HepG2 (cell line): ENCODE results near the gene YBX2. TPM values are rescaled to one million over a fixed set of nuclear protein-coding genes. Genes with fewer than 3 reads are reported as not detected.
A peak's percentile ranks its signal among the peaks of the same experiment; 100 is the strongest.

Source experiments
- ASH2L ChIP-seq: fragments of 300-600, 200-600 bp; sonication (generic); IDR thresholded peaks from 2 replicates; pipeline ENCODE4 v1.7.0; 2017; ENCODE audit warnings: low read depth, mild to moderate bottlenecking, moderate library complexity, mixed read lengths, low read length; ENCODE audit not compliant: insufficient read length
- FOXP4 ChIP-seq: sonication (generic); formaldehyde crosslinking; IDR thresholded peaks from 2 replicates; pipeline ENCODE4 v1.4.0; 2020; ENCODE audit warnings: missing genetic modification reagents
- GMEB1 ChIP-seq: sonication (generic); formaldehyde crosslinking; IDR thresholded peaks from 2 replicates; pipeline ENCODE4 v1.5.1; 2020; ENCODE audit warnings: missing genetic modification reagents, mild to moderate bottlenecking, borderline replicate concordance
- MEIS2 ChIP-seq: sonication (generic); formaldehyde crosslinking; IDR thresholded peaks from 2 replicates; pipeline ENCODE4 v1.9.0; 2021; ENCODE audit warnings: mild to moderate bottlenecking, missing genetic modification reagents
- MXI1 ChIP-seq: IDR thresholded peaks from 3 replicates; pipeline ENCODE4 v1.6.1; 2012; ENCODE audit warnings: low read depth, low read length, inconsistent platforms, borderline replicate concordance
- NFKBIZ ChIP-seq: IDR thresholded peaks from 2 replicates; pipeline ENCODE4 v1.6.1; 2018; ENCODE audit warnings: missing genetic modification reagents, missing compliant biosample characterization
- NFYB ChIP-seq: sonication (generic); formaldehyde crosslinking; IDR thresholded peaks from 2 replicates; pipeline ENCODE4 v1.4.0; 2020; ENCODE audit warnings: missing genetic modification reagents
- NFYC ChIP-seq: IDR thresholded peaks from 2 replicates; pipeline ENCODE4 v1.6.1; 2016; ENCODE audit warnings: missing genetic modification reagents, missing compliant biosample characterization
- NPAS2 ChIP-seq: sonication (generic); formaldehyde crosslinking; IDR thresholded peaks from 2 replicates; pipeline ENCODE4 v1.8.0; 2022; ENCODE audit warnings: mild to moderate bottlenecking, missing genetic modification reagents, borderline replicate concordance
- NR1H2 ChIP-seq: sonication (generic); formaldehyde crosslinking; IDR thresholded peaks from 2 replicates; pipeline ENCODE4 v1.8.1; 2022; ENCODE audit warnings: low read depth, missing genetic modification reagents, borderline replicate concordance
- PATZ1 ChIP-seq: sonication (generic); formaldehyde crosslinking; IDR thresholded peaks from 2 replicates; pipeline ENCODE4 v1.4.0; 2020; ENCODE audit warnings: missing genetic modification reagents
- SAP130 ChIP-seq: IDR thresholded peaks from 2 replicates; pipeline ENCODE4 v1.6.1; 2016; ENCODE audit warnings: low read depth
- ZFAT ChIP-seq: sonication (generic); formaldehyde crosslinking; conservative IDR thresholded peaks from 2 replicates; pipeline ENCODE4 v1.8.1; 2023; ENCODE audit warnings: missing genetic modification reagents, inconsistent platforms
- ZFP82 ChIP-seq: sonication (generic); formaldehyde crosslinking; IDR thresholded peaks from 2 replicates; pipeline ENCODE4 v1.5.1; 2020; ENCODE audit warnings: mild to moderate bottlenecking, missing genetic modification reagents, borderline replicate concordance
- ZNF263 ChIP-seq: sonication (generic); formaldehyde crosslinking; IDR thresholded peaks from 2 replicates; pipeline ENCODE4 v1.4.0; 2020; ENCODE audit warnings: missing genetic modification reagents
- ZNF513 ChIP-seq: sonication (generic); formaldehyde crosslinking; conservative IDR thresholded peaks from 2 replicates; pipeline ENCODE4 v1.5.0; 2020; ENCODE audit warnings: missing genetic modification reagents
- ZNF572 ChIP-seq: sonication (generic); formaldehyde crosslinking; IDR thresholded peaks from 2 replicates; pipeline ENCODE4 v1.5.1; 2020; ENCODE audit warnings: mild to moderate bottlenecking, missing genetic modification reagents
- ZNF776 ChIP-seq: sonication (generic); formaldehyde crosslinking; IDR thresholded peaks from 2 replicates; pipeline ENCODE4 v1.4.0; 2020; ENCODE audit warnings: mild to moderate bottlenecking, missing genetic modification reagents
- ZNF784 ChIP-seq: sonication (generic); formaldehyde crosslinking; IDR thresholded peaks from 2 replicates; pipeline ENCODE4 v1.5.1; 2020; ENCODE audit warnings: missing genetic modification reagents, mild to moderate bottlenecking, borderline replicate concordance
- ZNF83 ChIP-seq: sonication (generic); formaldehyde crosslinking; IDR thresholded peaks from 2 replicates; pipeline ENCODE4 v1.4.0; 2020; ENCODE audit warnings: missing genetic modification reagents, mild to moderate bottlenecking, borderline replicate concordance
- ZSCAN29 ChIP-seq: sonication (generic); formaldehyde crosslinking; conservative IDR thresholded peaks from 2 replicates; pipeline ENCODE4 v1.4.0; 2020; ENCODE audit warnings: mild to moderate bottlenecking, missing genetic modification reagents
- polyA plus RNA-seq, 8 experiments: library from polyadenylated mRNA; depleted of rRNA in 3 of 8; stranded (reverse) in 7 of 8; unstranded in 1 of 8; fragments of >200 nt; fragmentation: Illumina TruSeq in 4 of 8; extraction: Trizol in 4 of 8; gene quantifications; 2 replicates each; pipeline versions ENCODE4 v1.2.1 to v1.2.3, GENCODE V29; 2011 to 2016; ENCODE audit warnings: low read depth in 4 of 8, missing spikeins in 1 of 8, mixed read lengths in 1 of 8; ENCODE audit not compliant: insufficient read depth in 1 of 8
- total RNA-seq, 5 experiments: library from RNA; depleted of rRNA; stranded (reverse); fragments of >200 nt; fragmentation: Illumina TruSeq; extraction: Trizol; gene quantifications; 2 replicates each; pipeline ENCODE4 v1.2.3, GENCODE V29; 2016; ENCODE audit warnings: low read depth in 1 of 5

The YBX2 gene
- total and polyA plus RNA-seq, 2 of the 13 experiments (the other 11 are each of a cell fraction or from before 2014, with no cell fraction given), result 0.12 to 0.22 TPM

- TF ChIP-seq NFKBIZ (CRISPR knock-in tag), result 0 out of 2 replicates have a peak, but pooled peaks have one; percentile 34
- no peak for TF ChIP-seq ZNF513 (CRISPR knock-in tag)
- 0 out of 2 replicates have a peak, but pooled peaks have one; percentile 67 for TF ChIP-seq ZNF83 (CRISPR knock-in tag)
- 0 out of 2 replicates have a peak, but pooled peaks have one; percentile 45 for TF ChIP-seq ZNF572
- TF ChIP-seq NPAS2, result no peak
- TF ChIP-seq ZNF784 (CRISPR knock-in tag), result 0 out of 2 replicates have a peak, but pooled peaks have one; percentile 63
- TF ChIP-seq NR1H2 (CRISPR knock-in tag), result no peak
- peak; percentile 83; the same call in 1 of the 3 replicates for TF ChIP-seq MXI1
- TF ChIP-seq ZNF263 (CRISPR knock-in tag), result no peak
- TF ChIP-seq PATZ1 (CRISPR knock-in tag), result peak; percentile 76
- TF ChIP-seq ZSCAN29 (CRISPR knock-in tag), result no peak
- peak; percentile 63 for TF ChIP-seq FOXP4 (CRISPR knock-in tag)
- TF ChIP-seq NFYC, result peak; percentile 53; the same call in 1 of the 2 replicates
- peak; percentile 86 for TF ChIP-seq GMEB1 (CRISPR knock-in tag)
- 0 out of 2 replicates have a peak, but pooled peaks have one; percentile 22 for TF ChIP-seq ZFP82 (CRISPR knock-in tag)
- 0 out of 2 replicates have a peak, but pooled peaks have one; percentile 50 for TF ChIP-seq ZNF776 (CRISPR knock-in tag)
- TF ChIP-seq ASH2L, result peak; percentile 78
- TF ChIP-seq NFYB, result peak; percentile 66
- TF ChIP-seq SAP130 (CRISPR knock-in tag), result peak; percentile 91
- peak; percentile 56; the same call in 1 of the 2 replicates for TF ChIP-seq MEIS2 (CRISPR knock-in tag)
- TF ChIP-seq ZFAT (CRISPR knock-in tag), result no peak
These were observed 35.0 kb upstream of the YBX2 start (continued) for GRCh38 chr17:7329374-7329996.
